Keratinocyte (primary cell): Measurements from ENCODE around the gene CEP162. TPM values are rescaled to one million over a fixed set of nuclear protein-coding genes. Genes with fewer than 3 reads are reported as not detected.

ENCODE experiments used
- DNase-seq: peaks from one replicate; pipeline ENCODE4 v3.0.0-alpha.2; 2011; ENCODE audit warnings: low read depth, missing footprints, low spot score
- FAIRE-seq: peaks from 2 replicates; lab custom pipeline; 2011; peaks lifted over from hg19 to GRCh38; lab: Jason Lieb, UNC
- H2AFZ ChIP-seq: 2 replicates; pipeline ENCODE4 v1.6.0; 2012; ENCODE audit warnings: low read length, control low read depth, inconsistent platforms; ENCODE audit not compliant: control insufficient read depth
- H3K27ac ChIP-seq: 2 replicates; pipeline ENCODE4 v1.5.1; 2011; ENCODE audit warnings: low read length; ENCODE audit not compliant: control insufficient read depth, insufficient read depth
- H3K27me3 ChIP-seq: 3 replicates; pipeline ENCODE4 v1.6.0; 2011; ENCODE audit warnings: low read length; ENCODE audit not compliant: control insufficient read depth, insufficient read depth; ENCODE audit errors: extremely low read depth
- H3K36me3 ChIP-seq, 2 experiments: 2 replicates in 1 of 2; 3 replicates in 1 of 2; pipeline ENCODE4 v1.5.1; 2011; ENCODE audit warnings: low read length in 2 of 2, mild to moderate bottlenecking in 1 of 2; ENCODE audit not compliant: control insufficient read depth in 2 of 2, insufficient read depth in 2 of 2; ENCODE audit errors: extremely low read depth in 1 of 2
- H3K4me1 ChIP-seq: 3 replicates; pipeline ENCODE4 v1.5.1; 2011; ENCODE audit warnings: low read length; ENCODE audit not compliant: control insufficient read depth, insufficient read depth; ENCODE audit errors: extremely low read depth
- H3K4me2 ChIP-seq: 3 replicates; pipeline ENCODE4 v1.6.0; 2011; ENCODE audit warnings: low read depth, low read length; ENCODE audit not compliant: control insufficient read depth, insufficient read depth; ENCODE audit errors: extremely low read depth
- H3K4me3 ChIP-seq, 3 experiments: fragments of 200-600 bp in 1 of 3; sonication (generic) in 1 of 3; 2 replicates in 2 of 3; 3 replicates in 1 of 3; pipeline ENCODE4 v1.5.1; 2011 to 2016; ENCODE audit warnings: low read length in 3 of 3, mild to moderate bottlenecking in 3 of 3, control low read depth in 2 of 3, inconsistent platforms in 1 of 3, low read depth in 1 of 3, mixed read lengths in 1 of 3, mixed run types in 1 of 3, moderate library complexity in 1 of 3; ENCODE audit not compliant: control insufficient read depth in 2 of 3, insufficient read depth in 2 of 3; ENCODE audit errors: extremely low read depth in 1 of 3
- H3K79me2 ChIP-seq: 2 replicates; pipeline ENCODE4 v1.6.0; 2012; ENCODE audit warnings: low read length; ENCODE audit not compliant: control insufficient read depth, insufficient read depth
- H3K9ac ChIP-seq: 3 replicates; pipeline ENCODE4 v1.6.0; 2011; ENCODE audit warnings: low read length; ENCODE audit not compliant: control insufficient read depth, insufficient read depth; ENCODE audit errors: extremely low read depth
- H3K9me1 ChIP-seq: 3 replicates; pipeline ENCODE4 v1.6.0; 2011; ENCODE audit warnings: low read length; ENCODE audit not compliant: control insufficient read depth, insufficient read depth; ENCODE audit errors: extremely low read depth
- H3K9me3 ChIP-seq: 2 replicates; pipeline ENCODE4 v1.5.1; 2012; ENCODE audit warnings: low read depth, low read length; ENCODE audit not compliant: control insufficient read depth
- H4K20me1 ChIP-seq: 3 replicates; pipeline ENCODE4 v1.6.0; 2011; ENCODE audit warnings: low read length; ENCODE audit not compliant: control insufficient read depth, insufficient read depth; ENCODE audit errors: extremely low read depth
- EZH2 ChIP-seq: IDR thresholded peaks from one replicate; pipeline ENCODE4 v1.6.1; 2012; ENCODE audit warnings: inconsistent platforms, mild to moderate bottlenecking, low read length, moderate library complexity
- dilution Hi-C: fragments of 300-500 bp; cut with MboI; formaldehyde crosslinking; loops from one replicate; pipeline ENCODE4 v1.7.0; 2020; ENCODE audit warnings: low sequenced_read_pairs; ENCODE audit not compliant: extremely low pct_ligation_motif_present
- polyA plus RNA-seq, 5 experiments: library from polyadenylated mRNA; depleted of rRNA in 3 of 5; stranded (reverse) in 3 of 5; stranded (forward) in 1 of 5; unstranded in 1 of 5; fragments of >200 nt; gene quantifications; 1 replicate in 1 of 5; 2 replicates in 3 of 5; 3 replicates in 1 of 5; pipeline versions ENCODE4 v1.2.1 to v1.2.3, GENCODE V29; 2011 to 2012; ENCODE audit warnings: missing spikeins in 2 of 5, low read depth in 1 of 5, low replicate concordance in 1 of 5
- TF ChIP-seq, protein P1 (sequence below), 3 experiments: IDR thresholded peaks in 1 of 3; conservative IDR thresholded peaks in 1 of 3; optimal IDR thresholded peaks in 1 of 3; 2 replicates in 2 of 3; 3 replicates in 1 of 3; pipeline versions ENCODE3 to v1.5.1; 2011; ENCODE audit warnings: low read length in 3 of 3, mild to moderate bottlenecking in 3 of 3, moderate library complexity in 2 of 3, control low read depth in 1 of 3, inconsistent platforms in 1 of 3; ENCODE audit not compliant: insufficient read depth in 2 of 3; ENCODE audit errors: extremely low read depth in 1 of 3

Gene CEP162
- polyA plus RNA-seq, 1 donor (not counting 4 experiments of a cell fraction or from before 2014, with no cell fraction given) = 2.6 TPM

DNA sequence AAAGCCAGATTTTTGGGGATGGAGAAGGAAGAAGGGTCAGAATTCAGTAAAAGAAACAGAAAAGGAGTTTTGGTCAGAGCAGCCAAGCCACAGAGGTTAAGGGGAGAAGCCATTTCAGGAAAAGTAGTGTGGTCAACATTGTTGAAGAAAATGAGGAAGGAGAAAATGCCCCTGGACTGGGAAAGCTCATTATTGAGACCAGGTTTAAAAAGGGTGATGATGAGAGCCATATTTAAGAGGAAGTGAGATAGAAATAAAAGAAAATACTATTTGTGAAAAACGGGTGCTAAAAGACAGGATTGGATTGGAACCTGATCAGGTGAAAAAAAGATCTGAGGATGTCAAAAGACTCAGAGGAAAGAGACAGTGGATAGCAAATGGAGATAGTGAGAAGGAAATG, 75.8 kb downstream of the CEP162 start:
- FAIRE-seq (no peak), DNase-seq (no peak)
- Histone ChIP-seq H3K9me1 (no peaks in the 10 kb centered on the region), H3K4me2 (no peak overlapping the region), H3K9ac (no peak overlapping the region), H3K4me1 (no peaks in the 10 kb centered on the region), H3K9me3 (no peaks in the 10 kb centered on the region), H3K4me3 (no peak overlapping the region), H3K27me3 (no peaks in the 10 kb centered on the region), H4K20me1 (no peaks in the 10 kb centered on the region), H2AFZ (no peak overlapping the region), H3K79me2 (no peaks in the 10 kb centered on the region), H3K36me3 (peaks cover 0 to 2% of the 10 kb centered on the region in 2 experiments), H3K27ac (no peak overlapping the region)
- no peak for TF ChIP-seq EZH2
- TF ChIP-seq, protein P1, sequence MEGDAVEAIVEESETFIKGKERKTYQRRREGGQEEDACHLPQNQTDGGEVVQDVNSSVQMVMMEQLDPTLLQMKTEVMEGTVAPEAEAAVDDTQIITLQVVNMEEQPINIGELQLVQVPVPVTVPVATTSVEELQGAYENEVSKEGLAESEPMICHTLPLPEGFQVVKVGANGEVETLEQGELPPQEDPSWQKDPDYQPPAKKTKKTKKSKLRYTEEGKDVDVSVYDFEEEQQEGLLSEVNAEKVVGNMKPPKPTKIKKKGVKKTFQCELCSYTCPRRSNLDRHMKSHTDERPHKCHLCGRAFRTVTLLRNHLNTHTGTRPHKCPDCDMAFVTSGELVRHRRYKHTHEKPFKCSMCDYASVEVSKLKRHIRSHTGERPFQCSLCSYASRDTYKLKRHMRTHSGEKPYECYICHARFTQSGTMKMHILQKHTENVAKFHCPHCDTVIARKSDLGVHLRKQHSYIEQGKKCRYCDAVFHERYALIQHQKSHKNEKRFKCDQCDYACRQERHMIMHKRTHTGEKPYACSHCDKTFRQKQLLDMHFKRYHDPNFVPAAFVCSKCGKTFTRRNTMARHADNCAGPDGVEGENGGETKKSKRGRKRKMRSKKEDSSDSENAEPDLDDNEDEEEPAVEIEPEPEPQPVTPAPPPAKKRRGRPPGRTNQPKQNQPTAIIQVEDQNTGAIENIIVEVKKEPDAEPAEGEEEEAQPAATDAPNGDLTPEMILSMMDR (optimal IDR thresholded peaks at IDR 0.05 in 1 of 3, IDR thresholded peaks at IDR 0.05 in 1 of 3, conservative IDR thresholded peaks at IDR 0.05 in 1 of 3; ENCODE audit: extremely low read depth in 1 of 3, insufficient read depth in 2 of 3, low read length in 3 of 3) = no peak
- dilution Hi-C loops = no loop called here

DNA sequence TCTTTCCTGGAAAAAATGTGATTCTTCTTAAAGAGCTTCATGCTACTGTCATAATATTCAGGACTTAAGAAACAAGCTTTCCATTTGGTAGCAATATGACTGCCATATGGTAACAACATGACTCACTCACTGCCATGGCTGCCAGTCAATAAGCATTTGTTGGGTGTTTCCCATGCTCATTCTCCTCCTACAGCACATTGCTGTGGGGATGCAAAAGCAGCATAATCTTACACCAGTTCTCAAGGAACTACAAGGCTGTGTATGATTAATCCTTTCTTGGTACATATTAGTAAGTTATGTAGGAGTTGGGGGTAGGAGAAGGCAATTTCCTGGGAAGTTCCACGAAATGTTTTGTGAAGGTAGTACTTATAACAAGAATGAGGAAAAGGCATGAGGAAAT, 76.7 kb downstream of the CEP162 start:
- Histone ChIP-seq H3K79me2 (no peaks in the 10 kb centered on the region), H3K4me1 (no peaks in the 10 kb centered on the region), H3K4me3 (no peak overlapping the region), H3K27me3 (no peaks in the 10 kb centered on the region), H3K9me3 (no peaks in the 10 kb centered on the region), H2AFZ (no peak overlapping the region), H4K20me1 (no peaks in the 10 kb centered on the region), H3K4me2 (no peak overlapping the region), H3K9me1 (no peaks in the 10 kb centered on the region), H3K36me3 (peaks cover 0 to 2% of the 10 kb centered on the region in 2 experiments), H3K27ac (no peak overlapping the region), H3K9ac (no peak overlapping the region)
- dilution Hi-C loops = no loop called here
- no peak for FAIRE-seq
- DNase-seq = no peak
- TF ChIP-seq, protein P1 (optimal IDR thresholded peaks at IDR 0.05 in 1 of 3, IDR thresholded peaks at IDR 0.05 in 1 of 3, conservative IDR thresholded peaks at IDR 0.05 in 1 of 3; ENCODE audit: extremely low read depth in 1 of 3, insufficient read depth in 2 of 3, low read length in 3 of 3) = no peak
- no peak for TF ChIP-seq EZH2
